HG02571 (cell line): ENCODE results near the gene TMEM179.

Source experiments
- ATAC-seq: cut with Tn5 transposase; IDR thresholded peaks from one replicate; pipeline ENCODE4 v1.9.1; 2021; ENCODE audit warnings: mild to moderate bottlenecking, moderate library complexity; ENCODE audit not compliant: unreplicated experiment

TMEM179 gene

GRCh38 chr14:104547310-104547997 is 57.1 kb downstream of the TMEM179 start:
- ATAC-seq, result no peak

GRCh38 chr14:104546591-104547309 is 57.8 kb downstream of the TMEM179 start:
- ATAC-seq, result no peak

- ATAC-seq, result no peak
These were observed 58.5 kb downstream of the TMEM179 start for GRCh38 chr14:104545942-104546501.

DNA sequence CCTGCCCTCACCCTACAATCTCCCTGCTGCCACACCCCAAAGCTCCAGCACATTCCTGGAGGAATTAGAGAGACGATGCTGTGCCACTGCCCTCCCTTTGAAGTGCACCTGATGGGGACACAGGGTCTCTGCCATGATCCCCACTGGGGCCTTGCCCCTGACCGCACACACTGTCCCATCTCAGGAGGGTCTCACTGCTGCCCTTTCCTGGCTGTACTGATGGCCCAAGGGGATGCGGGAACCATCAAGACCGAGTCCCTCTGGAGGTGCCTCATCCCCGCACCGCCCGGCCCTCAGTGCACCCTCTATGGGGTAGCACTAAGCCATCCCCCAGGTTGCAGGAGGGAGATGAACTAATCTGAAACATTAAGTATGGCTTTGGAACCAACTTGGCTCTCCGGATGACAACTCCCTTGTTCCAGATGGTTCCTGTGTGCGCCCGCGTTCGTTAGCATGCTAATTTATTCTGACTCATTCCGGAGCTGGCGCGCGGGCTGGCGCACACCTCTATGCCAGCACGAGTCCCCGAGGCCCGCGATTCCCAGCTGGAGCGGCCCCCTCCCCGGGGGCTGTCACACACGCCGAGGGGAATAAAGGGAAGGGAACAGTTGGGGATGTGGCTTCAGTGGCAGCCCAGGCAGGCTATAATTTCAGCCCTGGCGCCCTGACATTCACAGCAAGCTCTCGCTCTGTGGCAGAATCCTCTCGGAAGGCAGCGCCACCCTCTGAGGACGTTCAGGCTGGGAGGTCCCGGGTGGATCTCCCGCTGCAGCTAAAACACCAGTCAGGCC is 59.2 kb downstream of the TMEM179 start:
- ATAC-seq, result no peak

- no peak for ATAC-seq
These were observed 60.1 kb downstream of the TMEM179 start for GRCh38 chr14:104544362-104544961.

DNA sequence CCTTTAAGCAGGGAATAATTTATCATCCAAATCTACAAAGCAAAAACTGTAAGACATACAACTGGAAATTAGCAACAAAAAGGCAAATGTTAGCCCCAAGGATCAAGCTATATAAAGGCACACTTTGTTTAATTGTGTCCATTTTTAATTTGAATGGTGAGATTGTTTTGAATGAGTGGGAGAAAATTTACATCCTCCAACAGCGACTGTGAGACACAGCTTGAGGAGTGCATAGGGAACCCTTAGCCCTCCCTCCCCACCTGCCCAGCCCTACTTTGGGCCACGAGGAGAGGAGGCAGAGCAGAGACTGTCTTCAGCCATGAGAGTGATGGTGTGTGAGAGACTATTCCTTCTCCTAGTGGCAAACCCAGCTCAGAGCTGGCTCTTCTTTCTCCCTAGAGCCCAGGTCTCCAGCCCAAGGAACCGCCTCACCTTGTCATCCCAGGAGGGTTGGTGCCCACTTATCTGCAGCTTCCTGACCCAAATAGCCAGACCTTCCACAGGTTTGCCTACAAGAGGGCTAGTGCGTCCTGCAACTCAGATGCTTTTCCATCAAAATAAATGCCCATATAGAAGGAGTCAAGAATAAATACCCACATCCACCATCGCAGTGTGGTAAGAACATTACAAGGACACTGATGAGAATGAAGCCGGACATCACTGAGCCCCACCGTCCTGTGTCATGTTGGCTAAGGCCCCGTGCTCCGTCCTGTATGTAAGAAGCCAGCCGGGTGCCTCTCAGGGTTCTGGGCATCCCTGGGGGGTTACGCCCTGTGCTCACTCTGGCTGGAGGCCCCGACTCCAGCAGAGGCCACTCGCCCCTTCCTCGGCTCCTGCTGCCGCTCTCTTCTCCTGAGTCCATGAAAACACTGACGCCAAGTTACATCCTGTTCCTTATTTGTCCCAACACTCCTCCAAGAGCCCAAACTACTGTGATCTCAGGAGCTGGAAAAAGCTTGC is 61.4 kb downstream of the TMEM179 start:
- ATAC-seq, result no peak

GRCh38 chr14:104541905-104542465 is 62.6 kb downstream of the TMEM179 start:
- ATAC-seq, result no peak
